Suprapubic skin (tissue), 4 donors: ENCODE measurements around the gene SHE.

ENCODE experiments used
- EP300 ChIP-seq: sonication (generic); formaldehyde crosslinking; IDR thresholded peaks from one replicate; pipeline ENCODE4 v1.6.1; 2017; ENCODE audit warnings: antibody characterized with exemption
- POLR2A ChIP-seq, 2 donors: fragments of 450-650 bp; IDR thresholded peaks; one replicate each; pipeline ENCODE4 v1.6.1; 2017; ENCODE audit warnings: antibody characterized with exemption in 2 of 2, mild to moderate bottlenecking in 2 of 2, moderate library complexity in 2 of 2
- POLR2AphosphoS5 ChIP-seq, 3 donors: sonication (generic); formaldehyde crosslinking; IDR thresholded peaks; one replicate each; pipeline ENCODE4 v1.6.1; 2017; ENCODE audit warnings: antibody characterized with exemption in 3 of 3
- TF ChIP-seq, protein P1 (sequence below), 2 donors: fragments of 200-600 bp in 1 of 2; fragments of 450-650 bp in 1 of 2; sonication (generic) in 1 of 2; IDR thresholded peaks; one replicate each; pipeline ENCODE4 v1.5.1; 2016 to 2019; ENCODE audit warnings: antibody characterized with exemption in 2 of 2, mild to moderate bottlenecking in 1 of 2, moderate library complexity in 1 of 2

DNA sequence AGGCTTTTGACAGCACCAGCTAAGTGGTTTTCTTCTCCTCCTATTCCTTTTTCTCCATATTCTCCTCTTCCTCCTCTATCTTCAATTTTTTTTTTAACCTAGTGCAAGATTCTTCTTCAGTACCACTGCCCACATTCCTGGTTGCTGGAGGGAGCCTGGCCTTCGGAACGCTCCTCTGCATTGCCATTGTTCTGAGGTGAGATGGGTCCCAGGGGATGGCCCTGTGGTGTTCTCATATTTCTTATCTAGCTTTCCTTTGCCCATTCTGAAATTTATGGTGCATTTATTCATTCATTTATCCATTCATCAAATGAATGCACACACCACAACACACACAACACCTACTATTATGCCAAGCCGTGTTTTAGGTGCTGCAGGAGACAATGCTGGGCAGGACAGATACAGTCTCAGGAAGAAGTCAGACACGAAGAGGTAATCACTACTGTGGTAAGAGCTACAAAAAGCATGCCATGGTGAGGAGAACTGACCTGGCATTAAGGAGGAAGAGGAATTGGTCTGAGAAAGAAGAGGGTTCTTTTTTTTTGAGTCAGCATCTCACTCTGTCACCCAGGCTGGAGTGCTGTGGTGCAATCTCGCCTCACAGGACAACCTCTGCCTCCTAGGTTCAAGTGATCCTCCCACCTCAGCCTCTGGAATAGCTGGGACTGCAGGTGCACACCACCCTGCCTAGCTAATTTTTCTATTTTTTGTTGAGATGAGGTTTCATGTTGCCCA, 47.7 kb downstream of the SHE start:
- TF ChIP-seq, protein P1, sequence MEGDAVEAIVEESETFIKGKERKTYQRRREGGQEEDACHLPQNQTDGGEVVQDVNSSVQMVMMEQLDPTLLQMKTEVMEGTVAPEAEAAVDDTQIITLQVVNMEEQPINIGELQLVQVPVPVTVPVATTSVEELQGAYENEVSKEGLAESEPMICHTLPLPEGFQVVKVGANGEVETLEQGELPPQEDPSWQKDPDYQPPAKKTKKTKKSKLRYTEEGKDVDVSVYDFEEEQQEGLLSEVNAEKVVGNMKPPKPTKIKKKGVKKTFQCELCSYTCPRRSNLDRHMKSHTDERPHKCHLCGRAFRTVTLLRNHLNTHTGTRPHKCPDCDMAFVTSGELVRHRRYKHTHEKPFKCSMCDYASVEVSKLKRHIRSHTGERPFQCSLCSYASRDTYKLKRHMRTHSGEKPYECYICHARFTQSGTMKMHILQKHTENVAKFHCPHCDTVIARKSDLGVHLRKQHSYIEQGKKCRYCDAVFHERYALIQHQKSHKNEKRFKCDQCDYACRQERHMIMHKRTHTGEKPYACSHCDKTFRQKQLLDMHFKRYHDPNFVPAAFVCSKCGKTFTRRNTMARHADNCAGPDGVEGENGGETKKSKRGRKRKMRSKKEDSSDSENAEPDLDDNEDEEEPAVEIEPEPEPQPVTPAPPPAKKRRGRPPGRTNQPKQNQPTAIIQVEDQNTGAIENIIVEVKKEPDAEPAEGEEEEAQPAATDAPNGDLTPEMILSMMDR (IDR thresholded peaks at IDR 0.05), result no peak
- TF ChIP-seq POLR2AphosphoS5 (IDR thresholded peaks at IDR 0.05) (no peak), EP300 (no peak), POLR2A (IDR thresholded peaks at IDR 0.05) (no peak)
